PC-3 (cell line): ENCODE measurements around the gene C3orf33. TPM values are rescaled to one million over a fixed set of nuclear protein-coding genes. Genes with fewer than 3 reads are reported as not detected.

Experiments
- ATAC-seq: fragments of 200-7000 bp; cut with Tn5 transposase; 2 replicates; pipeline ENCODE4 v1.9.1; 2020; ENCODE audit warnings: mild to moderate bottlenecking, moderate library complexity
- BruUV-seq: library from RNA; stranded (reverse); fragments of 400-500 nt; replicated peaks from 2 replicates; lab custom pipeline; 2021; lab: Mats Ljungman, UMichigan
- CTCF ChIA-PET: fragments of 300-600 bp; sonication (Branson Sonifier 250); formaldehyde crosslinking; loops from one replicate; lab custom pipeline; 2022; ENCODE audit warnings: antibody characterized with exemption; lab: Charles Lee
- POLR2A ChIA-PET: fragments of 300-600 bp; sonication (Branson Sonifier 250); formaldehyde crosslinking; loops from one replicate; lab custom pipeline; 2022; ENCODE audit warnings: antibody characterized with exemption; ENCODE audit not compliant: unreplicated experiment; lab: Charles Lee
- DNase-seq: peaks from one replicate; pipeline ENCODE4 v3.0.0-alpha.2; 2015
- H2AFZ ChIP-seq: fragments of 300-600 bp; sonication (generic); 2 replicates; pipeline ENCODE4 v1.6.0; 2016; ENCODE audit warnings: antibody characterized with exemption, low read length
- H3F3A ChIP-seq: fragments of 300-600 bp; sonication (generic); one replicate; pipeline ENCODE4 v1.6.0; 2017; ENCODE audit warnings: antibody characterized with exemption, low read length, control low read depth, mild to moderate bottlenecking; ENCODE audit not compliant: unreplicated experiment
- H3K27ac ChIP-seq: fragments of 300-600 bp; sonication (generic); 2 replicates; pipeline ENCODE4 v1.5.1; 2016; ENCODE audit warnings: mild to moderate bottlenecking, low read length
- H3K27me3 ChIP-seq: fragments of 300-600 bp; sonication (generic); 2 replicates; pipeline ENCODE4 v1.6.1; 2016; ENCODE audit warnings: low read length, mixed read lengths
- H3K36me3 ChIP-seq: fragments of 300-600 bp; sonication (generic); 2 replicates; pipeline ENCODE4 v1.6.1; 2016; ENCODE audit warnings: low read depth, mixed run types, low read length, mixed read lengths
- H3K4me1 ChIP-seq: fragments of 300-600 bp; sonication (generic); 2 replicates; pipeline ENCODE4 v1.5.1; 2016; ENCODE audit warnings: low read length; ENCODE audit not compliant: insufficient read depth
- H3K4me2 ChIP-seq: fragments of 300-600 bp; sonication (generic); 2 replicates; pipeline ENCODE4 v1.6.0; 2016; ENCODE audit warnings: low read length
- H3K4me3 ChIP-seq: fragments of 300-600 bp; sonication (generic); 2 replicates; pipeline ENCODE4 v1.5.1; 2016; ENCODE audit warnings: mild to moderate bottlenecking, low read length, mixed read lengths
- H3K79me2 ChIP-seq: fragments of 300-600 bp; sonication (generic); 2 replicates; pipeline ENCODE4 v1.6.1; 2017; ENCODE audit warnings: low read length, mixed read lengths
- H3K9ac ChIP-seq: fragments of 300-600 bp; sonication (generic); 2 replicates; pipeline ENCODE4 v1.6.0; 2016; ENCODE audit warnings: mild to moderate bottlenecking, low read length
- H3K9me2 ChIP-seq: fragments of 300-600 bp; sonication (generic); replicated peaks from 2 replicates; pipeline ENCODE4 v1.6.1; 2016; ENCODE audit warnings: mixed run types, low read length, mixed read lengths
- H3K9me3 ChIP-seq: fragments of 300-600 bp; sonication (generic); 2 replicates; pipeline ENCODE4 v1.6.1; 2016; ENCODE audit warnings: low read length, mixed read lengths
- H4K20me1 ChIP-seq: fragments of 300-600 bp; sonication (generic); 2 replicates; pipeline ENCODE4 v1.6.1; 2016; ENCODE audit warnings: low read length, mixed read lengths
- EZH2 ChIP-seq: fragments of 300-600 bp; sonication (generic); IDR thresholded peaks from one replicate; pipeline ENCODE4 v1.6.1; 2017; ENCODE audit warnings: antibody characterized with exemption, mild to moderate bottlenecking, low read length; ENCODE audit not compliant: unreplicated experiment
- EZH2phosphoT487 ChIP-seq: fragments of 300-600 bp; sonication (generic); IDR thresholded peaks from 2 replicates; pipeline ENCODE4 v1.6.1; 2018; ENCODE audit warnings: mild to moderate bottlenecking, antibody characterized with exemption, low read length, borderline replicate concordance
- intact Hi-C: fragments of 100-400 bp; cut with micrococcal nuclease; formaldehyde crosslinking; loops from 2 replicates; pipeline ENCODE4 v1.9.0; 2023
- total RNA-seq: library from RNA; depleted of rRNA; stranded (reverse); fragments of >200 nt; gene quantifications from 2 replicates; pipeline ENCODE4 v1.2.3, GENCODE V29; 2014
- TF ChIP-seq, protein P1 (sequence below): fragments of 300-600 bp; sonication (generic); conservative IDR thresholded peaks from 2 replicates; pipeline ENCODE4 v1.5.1; 2017; ENCODE audit warnings: antibody characterized with exemption, low read depth, mild to moderate bottlenecking, low read length

C3orf33 gene
- total RNA-seq, 1 experiment from 2014 or later: 3.5 TPM

DNA sequence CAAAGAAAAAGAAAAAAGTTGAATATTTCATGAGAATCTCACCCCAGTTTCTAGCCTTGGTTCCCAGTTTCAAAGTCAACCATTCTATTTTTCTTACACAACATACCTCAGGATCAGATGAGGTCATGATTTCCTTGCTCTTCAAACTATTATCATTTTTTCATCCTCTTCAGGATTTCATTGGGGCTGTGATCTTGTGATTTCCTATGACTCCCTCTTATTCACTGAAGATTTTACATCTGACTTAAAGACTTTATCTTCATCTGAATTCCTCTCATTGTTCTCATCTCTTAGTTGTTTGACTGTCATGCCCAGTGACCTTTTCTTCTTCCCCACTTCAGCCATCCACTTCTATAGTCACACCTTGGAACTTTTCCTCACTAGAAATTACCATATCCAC lies 3.1 kb upstream of the C3orf33 start:
- Histone ChIP-seq H3K4me3 (no peak overlapping the region), H3K27me3 (no peaks in the 10 kb centered on the region), H4K20me1 (no peaks in the 10 kb centered on the region), H3K9me2 (no peaks in the 10 kb centered on the region), H3K79me2 (0 out of 2 replicates have a peak, but pooled peaks cover 4% of the 10 kb centered on the region), H3K27ac (no peak overlapping the region), H3K9ac (no peak overlapping the region), H3F3A (no peaks in the 10 kb centered on the region), H2AFZ (no peak overlapping the region), H3K4me2 (no peak overlapping the region), H3K4me1 (peaks cover 4% of the 10 kb centered on the region; the same call in 1 of the 2 replicates), H3K9me3 (no peaks in the 10 kb centered on the region), H3K36me3 (no peaks in the 10 kb centered on the region)
- ChIA-PET CTCF (no interaction called here), POLR2A (no interaction called here)
- no peak for DNase-seq
- no peak for ATAC-seq
- BruUV-seq: no TSS peak
- intact Hi-C loops: no loop called here
- TF ChIP-seq EZH2phosphoT487 (no peak), EZH2 (no peak)
- TF ChIP-seq, protein P1, sequence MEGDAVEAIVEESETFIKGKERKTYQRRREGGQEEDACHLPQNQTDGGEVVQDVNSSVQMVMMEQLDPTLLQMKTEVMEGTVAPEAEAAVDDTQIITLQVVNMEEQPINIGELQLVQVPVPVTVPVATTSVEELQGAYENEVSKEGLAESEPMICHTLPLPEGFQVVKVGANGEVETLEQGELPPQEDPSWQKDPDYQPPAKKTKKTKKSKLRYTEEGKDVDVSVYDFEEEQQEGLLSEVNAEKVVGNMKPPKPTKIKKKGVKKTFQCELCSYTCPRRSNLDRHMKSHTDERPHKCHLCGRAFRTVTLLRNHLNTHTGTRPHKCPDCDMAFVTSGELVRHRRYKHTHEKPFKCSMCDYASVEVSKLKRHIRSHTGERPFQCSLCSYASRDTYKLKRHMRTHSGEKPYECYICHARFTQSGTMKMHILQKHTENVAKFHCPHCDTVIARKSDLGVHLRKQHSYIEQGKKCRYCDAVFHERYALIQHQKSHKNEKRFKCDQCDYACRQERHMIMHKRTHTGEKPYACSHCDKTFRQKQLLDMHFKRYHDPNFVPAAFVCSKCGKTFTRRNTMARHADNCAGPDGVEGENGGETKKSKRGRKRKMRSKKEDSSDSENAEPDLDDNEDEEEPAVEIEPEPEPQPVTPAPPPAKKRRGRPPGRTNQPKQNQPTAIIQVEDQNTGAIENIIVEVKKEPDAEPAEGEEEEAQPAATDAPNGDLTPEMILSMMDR: no peak

DNA sequence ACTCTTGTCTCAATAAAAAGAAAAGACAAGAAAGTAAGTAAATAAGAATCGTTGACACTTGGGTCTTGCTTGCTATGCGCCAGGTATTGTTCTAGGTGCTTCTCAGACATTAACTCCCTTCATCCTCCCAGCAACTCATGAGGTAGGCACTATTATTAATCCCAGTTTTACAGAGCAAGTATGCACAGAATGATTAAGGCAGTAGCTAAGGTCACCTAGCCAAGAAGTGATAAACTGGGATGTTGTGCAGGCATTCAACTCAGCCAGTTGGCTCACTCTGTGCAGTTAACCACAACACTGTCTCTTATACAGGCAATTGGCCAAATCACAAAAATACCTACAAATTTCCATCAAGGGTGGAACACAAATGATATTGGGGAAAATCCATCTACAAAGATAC lies 1.7 kb upstream of the C3orf33 start:
- no peak overlapping the region for H3K4me2 ChIP-seq
- 0 out of 2 replicates have a peak, but pooled peaks cover 4% of the 10 kb centered on the region for H3K79me2 ChIP-seq
- ATAC-seq: no peak
- H3K4me3 ChIP-seq: no peak overlapping the region
- TF ChIP-seq EZH2 (no peak), EZH2phosphoT487 (no peak)
- TF ChIP-seq, protein P1: no peak
- H2AFZ ChIP-seq: no peak overlapping the region
- no peaks in the 10 kb centered on the region for H3K9me3 ChIP-seq
- H3K27ac ChIP-seq: no peak overlapping the region
- H4K20me1 ChIP-seq: no peaks in the 10 kb centered on the region
- H3F3A ChIP-seq: no peaks in the 10 kb centered on the region
- BruUV-seq: no TSS peak
- H3K36me3 ChIP-seq: no peaks in the 10 kb centered on the region
- no peak overlapping the region for H3K9ac ChIP-seq
- peaks cover 4% of the 10 kb centered on the region; the same call in 1 of the 2 replicates for H3K4me1 ChIP-seq
- no peak for DNase-seq
- intact Hi-C loops: no loop called here
- H3K9me2 ChIP-seq: no peaks in the 10 kb centered on the region
- ChIA-PET CTCF (no interaction called here), POLR2A (interaction anchor here (0.5 kb wide), 1 partner anchor 30 kb away, joined by 15 read pairs; no protein-coding TSS in a partner anchor)
- no peaks in the 10 kb centered on the region for H3K27me3 ChIP-seq

DNA sequence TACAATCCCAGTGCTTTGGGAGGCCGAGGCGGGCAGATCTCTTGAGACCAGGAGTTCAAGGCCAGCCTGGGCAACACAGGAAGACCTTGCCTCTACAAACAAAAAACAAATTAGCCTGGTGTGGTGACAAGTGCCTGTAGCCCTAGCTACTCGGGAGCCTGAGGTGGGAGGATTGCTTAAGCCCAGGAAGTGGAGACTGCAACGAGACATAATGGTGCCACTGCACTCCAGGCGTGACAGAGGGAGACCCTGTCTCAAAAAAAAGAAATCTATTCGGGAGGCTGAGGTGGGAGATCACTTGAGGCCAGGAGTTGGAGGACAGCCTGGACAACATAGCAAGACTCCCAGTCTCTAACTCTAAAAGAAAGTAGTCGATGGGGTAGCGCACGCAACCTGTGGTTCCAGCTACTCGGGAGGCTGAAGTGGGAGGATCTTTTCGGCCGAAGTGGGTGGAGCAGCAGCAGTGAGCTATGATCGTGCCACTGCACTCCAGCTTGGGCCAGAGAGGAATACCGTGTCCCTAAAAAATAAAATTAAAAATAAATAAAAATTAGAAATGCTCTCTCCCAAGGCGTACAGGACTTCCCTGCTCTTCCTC lies 775 bp downstream of the C3orf33 start:
- ATAC-seq (peak; percentile 66), DNase-seq (peak; percentile 48)
- H3K4me1 ChIP-seq: peaks cover 4% of the 10 kb centered on the region; the same call in 1 of the 2 replicates
- H4K20me1 ChIP-seq: no peaks in the 10 kb centered on the region
- peak overlapping the region; percentile 93 for H3K4me2 ChIP-seq
- H3K9ac ChIP-seq: peak overlapping the region; percentile 95
- no peaks in the 10 kb centered on the region for H3K9me2 ChIP-seq
- peak overlapping the region; percentile 86 for H3K4me3 ChIP-seq
- H3F3A ChIP-seq: no peaks in the 10 kb centered on the region
- TF ChIP-seq EZH2 (no peak), EZH2phosphoT487 (no peak)
- TF ChIP-seq, protein P1: no peak
- 0 out of 2 replicates have a peak, but pooled peaks cover 4% of the 10 kb centered on the region for H3K79me2 ChIP-seq
- H3K9me3 ChIP-seq: no peaks in the 10 kb centered on the region
- peak overlapping the region; percentile 99 for H2AFZ ChIP-seq
- BruUV-seq: no TSS peak
- H3K36me3 ChIP-seq: no peaks in the 10 kb centered on the region; the same call in 1 of the 2 replicates
- CTCF ChIA-PET: interaction anchor here (0.5 to 2.1 kb wide), 17 partner anchors 11 to 1975 kb away, joined by 3 to 13 read pairs (median 4); partner anchors contain the start of genes GMPS and SLC33A1
- intact Hi-C loops: no loop called here
- H3K27ac ChIP-seq: no peak overlapping the region
- POLR2A ChIA-PET: interaction anchor here (0.6 to 1.0 kb wide), 5 partner anchors 49 to 680 kb away, joined by 3 to 5 read pairs (median 5); no protein-coding TSS in a partner anchor
- H3K27me3 ChIP-seq: no peaks in the 10 kb centered on the region
